Right atrium auricular region (tissue), 2 donors: Measurements from ENCODE around the gene EEF2K. TPM values are rescaled to one million over a fixed set of nuclear protein-coding genes. Genes with fewer than 3 reads are reported as not detected.

Source experiments
- DNase-seq: peaks from one replicate; pipeline ENCODE4 v3.0.0-alpha.2; 2019; ENCODE audit warnings: low spot score
- H3K27ac ChIP-seq, 2 donors: fragments of 200-600 bp; sonication (generic); 1 replicate in 1 of 2; 2 replicates in 1 of 2; pipeline ENCODE4 v1.5.1; 2016 to 2019
- H3K27me3 ChIP-seq, 2 donors: fragments of 200-600 bp; sonication (generic); one replicate each; pipeline versions ENCODE4 v1.5.1 to v1.6.0; 2017 to 2019
- H3K36me3 ChIP-seq: fragments of 200-600 bp; sonication (generic); one replicate; pipeline ENCODE4 v1.5.1; 2016
- H3K4me1 ChIP-seq, 2 donors: fragments of 200-600 bp; sonication (generic); one replicate each; pipeline versions ENCODE4 v1.5.1 to v1.6.0; 2017 to 2019
- H3K4me3 ChIP-seq, 2 donors: fragments of 200-600 bp; sonication (generic); 1 replicate in 1 of 2; 2 replicates in 1 of 2; pipeline ENCODE4 v1.5.1; 2017 to 2019; ENCODE audit warnings: mild to moderate bottlenecking in 1 of 2, moderate library complexity in 1 of 2
- H3K9me3 ChIP-seq, 2 donors: fragments of 200-600 bp; sonication (generic); one replicate each; pipeline ENCODE4 v1.5.1; 2019
- total RNA-seq, 2 donors: library from RNA; depleted of rRNA; stranded (reverse); fragments of >200 nt; gene quantifications; one replicate each; pipeline ENCODE4 v1.1.0, GENCODE V29; 2016
- TF ChIP-seq, protein P1 (sequence below), 2 donors: fragments of 200-600 bp; sonication (generic); IDR thresholded peaks; one replicate each; pipeline ENCODE4 v1.5.1; 2019; ENCODE audit warnings: antibody characterized with exemption in 2 of 2

Gene EEF2K
- total RNA-seq, 2 donors from 2014 or later, result 12.9 to 18.9 TPM

- Histone ChIP-seq H3K4me3 (no peak overlapping the region), H3K27ac (no peak overlapping the region), H3K9me3 (no peaks in the 10 kb centered on the region), H3K4me1 (peaks cover 0 to 4% of the 10 kb centered on the region in 2 donors), H3K27me3 (no peaks in the 10 kb centered on the region), H3K36me3 (peaks cover 88% of the 10 kb centered on the region)
- no peak for DNase-seq
- TF ChIP-seq, protein P1, sequence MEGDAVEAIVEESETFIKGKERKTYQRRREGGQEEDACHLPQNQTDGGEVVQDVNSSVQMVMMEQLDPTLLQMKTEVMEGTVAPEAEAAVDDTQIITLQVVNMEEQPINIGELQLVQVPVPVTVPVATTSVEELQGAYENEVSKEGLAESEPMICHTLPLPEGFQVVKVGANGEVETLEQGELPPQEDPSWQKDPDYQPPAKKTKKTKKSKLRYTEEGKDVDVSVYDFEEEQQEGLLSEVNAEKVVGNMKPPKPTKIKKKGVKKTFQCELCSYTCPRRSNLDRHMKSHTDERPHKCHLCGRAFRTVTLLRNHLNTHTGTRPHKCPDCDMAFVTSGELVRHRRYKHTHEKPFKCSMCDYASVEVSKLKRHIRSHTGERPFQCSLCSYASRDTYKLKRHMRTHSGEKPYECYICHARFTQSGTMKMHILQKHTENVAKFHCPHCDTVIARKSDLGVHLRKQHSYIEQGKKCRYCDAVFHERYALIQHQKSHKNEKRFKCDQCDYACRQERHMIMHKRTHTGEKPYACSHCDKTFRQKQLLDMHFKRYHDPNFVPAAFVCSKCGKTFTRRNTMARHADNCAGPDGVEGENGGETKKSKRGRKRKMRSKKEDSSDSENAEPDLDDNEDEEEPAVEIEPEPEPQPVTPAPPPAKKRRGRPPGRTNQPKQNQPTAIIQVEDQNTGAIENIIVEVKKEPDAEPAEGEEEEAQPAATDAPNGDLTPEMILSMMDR (IDR thresholded peaks at IDR 0.05), result no peak
These were observed 111.5 kb downstream of the EEF2K start for GRCh38 chr16:22317625-22318024.

DNA sequence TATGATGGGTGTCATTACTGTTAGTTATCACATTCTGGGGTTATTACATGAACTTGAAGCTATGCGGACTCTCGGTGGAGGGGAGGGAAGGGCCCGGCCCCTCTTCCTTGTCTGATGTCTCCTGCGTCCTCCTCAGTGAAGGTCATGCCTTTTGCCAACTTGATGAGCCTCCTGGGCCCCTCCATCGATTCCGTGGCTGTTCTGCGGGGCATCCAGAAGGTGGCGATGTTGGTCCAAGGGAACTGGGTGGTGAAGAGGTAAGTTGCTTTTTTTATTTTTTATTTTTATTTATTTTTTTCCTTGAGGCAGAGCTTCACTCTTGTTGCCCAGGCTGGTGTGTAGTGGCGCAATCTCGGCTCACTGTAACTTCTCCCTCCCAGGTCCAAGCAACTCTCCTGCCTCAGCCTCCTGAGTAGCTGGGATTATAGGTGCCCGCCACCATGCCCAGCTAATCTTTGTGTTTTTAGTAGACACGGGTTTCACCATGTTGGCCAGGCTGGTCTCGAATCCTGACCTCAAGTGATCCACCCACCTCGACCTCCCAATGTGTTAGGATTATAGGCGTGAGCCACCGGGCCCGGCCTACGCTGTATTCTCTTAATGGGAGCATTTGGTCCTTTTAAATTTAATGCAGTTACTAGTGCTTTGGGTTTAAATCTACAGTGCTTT is 112.7 kb downstream of the EEF2K start:
- TF ChIP-seq, protein P1 (IDR thresholded peaks at IDR 0.05), result peak in 1 of 2 donors; percentile 67
- Histone ChIP-seq H3K4me1 (peaks cover 0 to 4% of the 10 kb centered on the region in 2 donors), H3K36me3 (peaks cover 89% of the 10 kb centered on the region), H3K9me3 (no peaks in the 10 kb centered on the region), H3K27ac (no peak overlapping the region), H3K27me3 (no peaks in the 10 kb centered on the region), H3K4me3 (no peak overlapping the region)
- DNase-seq, result no peak

GRCh38 chr16:22320572-22321339 is 114.7 kb downstream of the EEF2K start:
- TF ChIP-seq, protein P1 (IDR thresholded peaks at IDR 0.05), result no peak
- no peak overlapping the region for H3K27ac ChIP-seq
- no peaks in the 10 kb centered on the region for H3K27me3 ChIP-seq
- peaks cover 0 to 4% of the 10 kb centered on the region in 2 donors for H3K4me1 ChIP-seq
- H3K4me3 ChIP-seq, result no peak overlapping the region
- H3K36me3 ChIP-seq, result peaks cover 91% of the 10 kb centered on the region
- DNase-seq, result no peak
- no peaks in the 10 kb centered on the region for H3K9me3 ChIP-seq

GRCh38 chr16:22321340-22322001 is 115.4 kb downstream of the EEF2K start:
- Histone ChIP-seq H3K36me3 (peaks cover 91% of the 10 kb centered on the region), H3K4me1 (peaks cover 0 to 4% of the 10 kb centered on the region in 2 donors), H3K27me3 (no peaks in the 10 kb centered on the region), H3K27ac (no peak overlapping the region), H3K9me3 (no peaks in the 10 kb centered on the region), H3K4me3 (no peak overlapping the region)
- TF ChIP-seq, protein P1 (IDR thresholded peaks at IDR 0.05), result peak; percentile 71 to 93
- DNase-seq, result peak; percentile 72

DNA sequence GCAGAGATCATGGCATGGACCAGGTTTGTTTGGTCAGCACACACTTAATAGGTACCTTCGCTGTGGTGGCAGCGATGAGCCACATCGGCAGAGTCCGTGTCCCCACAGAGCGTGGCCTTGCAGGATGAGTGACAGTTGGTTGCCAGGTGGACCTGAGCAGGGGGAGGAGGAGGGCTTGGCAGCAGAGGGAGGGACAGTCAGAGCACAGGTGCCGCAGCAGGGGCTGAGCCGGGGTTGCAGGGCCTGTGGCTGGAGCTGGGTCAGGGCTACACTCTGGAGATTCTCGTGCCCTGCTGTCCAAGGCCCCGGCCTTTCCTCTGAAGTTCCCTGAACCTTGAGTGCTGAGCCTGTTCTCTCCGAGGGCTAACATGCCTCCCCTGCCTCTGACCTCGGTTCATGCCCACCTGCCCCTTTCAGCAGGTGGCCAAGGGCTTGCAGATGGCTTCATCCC is 116.0 kb downstream of the EEF2K start:
- H3K27ac ChIP-seq, result no peak overlapping the region
- H3K36me3 ChIP-seq, result peaks cover 91% of the 10 kb centered on the region
- no peak overlapping the region for H3K4me3 ChIP-seq

More for the DNA sequence above, 116.0 kb downstream of the EEF2K start:
- Histone ChIP-seq H3K4me1 (peaks cover 0 to 4% of the 10 kb centered on the region in 2 donors), H3K27me3 (no peaks in the 10 kb centered on the region), H3K9me3 (no peaks in the 10 kb centered on the region)
- no peak for DNase-seq
- TF ChIP-seq, protein P1 (IDR thresholded peaks at IDR 0.05), result no peak
